ENCODE measurements around the gene GAREM1.
"Not testable (repeated sequence)": the region's sequence is repeated elsewhere in the genome, so short reads cannot be mapped to it uniquely, and the experiment has no call there.

Gene GAREM1

GRCh38 chr18:32366586-32367538 is 103.8 kb downstream of the GAREM1 start:
- no peak for DNase-seq

- no peak for DNase-seq
Observed at GRCh38 chr18:32362484-32362883, 108.2 kb downstream of the GAREM1 start.

GRCh38 chr18:32360682-32361345 is 109.9 kb downstream of the GAREM1 start:
- DNase-seq: no peak

GRCh38 chr18:32358529-32358928 is 112.2 kb downstream of the GAREM1 start:
- no peak for DNase-seq

GRCh38 chr18:32358075-32358474 is 112.6 kb downstream of the GAREM1 start:
- DNase-seq: no peak

GRCh38 chr18:32355896-32356295 is 114.8 kb downstream of the GAREM1 start:
- no peak for DNase-seq

- DNase-seq: no peak
Observed at GRCh38 chr18:32354518-32354917, 116.2 kb downstream of the GAREM1 start.

GRCh38 chr18:32353257-32353656 is 117.4 kb downstream of the GAREM1 start:
- no peak for DNase-seq

- no peak for DNase-seq
Observed at GRCh38 chr18:32351032-32351431, 119.7 kb downstream of the GAREM1 start.

GRCh38 chr18:32349728-32350395 is 120.8 kb downstream of the GAREM1 start:
- DNase-seq: no peak

- no peak for DNase-seq
Observed at GRCh38 chr18:32346671-32347070, 124.0 kb downstream of the GAREM1 start.

GRCh38 chr18:32343634-32344033 is 127.0 kb downstream of the GAREM1 start:
- DNase-seq: no peak

GRCh38 chr18:32341112-32341511 is 129.6 kb downstream of the GAREM1 start:
- DNase-seq: not testable (repeated sequence)

GRCh38 chr18:32339045-32339444 is 131.6 kb downstream of the GAREM1 start:
- no peak for DNase-seq

- DNase-seq: no peak
Observed at GRCh38 chr18:32337821-32338220, 132.9 kb downstream of the GAREM1 start.

GRCh38 chr18:32337347-32337746 is 133.3 kb downstream of the GAREM1 start:
- DNase-seq: no peak

GRCh38 chr18:32335228-32335627 is 135.5 kb downstream of the GAREM1 start:
- no peak for DNase-seq

GRCh38 chr18:32333781-32334180 is 136.9 kb downstream of the GAREM1 start:
- no peak for DNase-seq

- DNase-seq: no peak
Observed at GRCh38 chr18:32332708-32333107, 138.0 kb downstream of the GAREM1 start.

- no peak for DNase-seq
Observed at GRCh38 chr18:32328974-32329373, 141.7 kb downstream of the GAREM1 start.

- DNase-seq: no peak
Observed at GRCh38 chr18:32328379-32328778, 142.3 kb downstream of the GAREM1 start.

- no peak for DNase-seq
Observed at GRCh38 chr18:32326450-32327308, 144.0 kb downstream of the GAREM1 start.

GRCh38 chr18:32324181-32324580 is 146.5 kb downstream of the GAREM1 start:
- DNase-seq: no peak
